ENCODE results near the gene ARHGEF25. TPM values are rescaled to one million over a fixed set of nuclear protein-coding genes. Genes with fewer than 3 reads are reported as not detected.

ARHGEF25 gene
- total and polyA plus RNA-seq, 2 of the 13 experiments (the other 11 are each of a cell fraction or from before 2014, with no cell fraction given) = 11.5 to 12.5 TPM

GRCh38 chr12:57621497-57622292, 10.5 kb downstream of the ARHGEF25 start (continued):
- no peak for TF ChIP-seq FOXJ3 (CRISPR knock-in tag; IDR thresholded peaks at IDR 0.05; ENCODE audit: borderline replicate concordance)
- TF ChIP-seq TEAD2 (CRISPR knock-in tag; IDR thresholded peaks at IDR 0.05) = no peak
- TF ChIP-seq TRIM22 (IDR thresholded peaks at IDR 0.05) = no peak
- TF ChIP-seq CBX5 (CRISPR knock-in tag; IDR thresholded peaks at IDR 0.05; ENCODE audit: borderline replicate concordance) = peak; percentile 48; the same call in 1 of the 2 replicates
- TF ChIP-seq STAT5B (CRISPR knock-in tag; IDR thresholded peaks at IDR 0.05) = no peak
- no peak for TF ChIP-seq ZNF264 (CRISPR knock-in tag; IDR thresholded peaks at IDR 0.05)
- TF ChIP-seq CREM (IDR thresholded peaks at IDR 0.05) = no peak
- no peak for TF ChIP-seq CREM (CRISPR knock-in tag; IDR thresholded peaks at IDR 0.05)
- TF ChIP-seq PLRG1 (conservative IDR thresholded peaks at IDR 0.05) = no peak
- TF ChIP-seq MED13 (CRISPR knock-in tag; IDR thresholded peaks at IDR 0.05) = no peak
- no peak for TF ChIP-seq ZNF20 (CRISPR knock-in tag; IDR thresholded peaks at IDR 0.05)
- TF ChIP-seq PAXIP1 (CRISPR knock-in tag; conservative IDR thresholded peaks at IDR 0.05) = no peak
- no peak for TF ChIP-seq ATRX (CRISPR knock-in tag; IDR thresholded peaks at IDR 0.05; ENCODE audit: borderline replicate concordance)
- no peak for TF ChIP-seq ZEB1 (IDR thresholded peaks at IDR 0.05; ENCODE audit: insufficient replicate concordance, low read depth)
- no peak for TF ChIP-seq ZNF3 (CRISPR knock-in tag; IDR thresholded peaks at IDR 0.05)
- no peak for TF ChIP-seq TRIM24 (CRISPR knock-in tag; IDR thresholded peaks at IDR 0.05)
- TF ChIP-seq TEF (CRISPR knock-in tag; IDR thresholded peaks at IDR 0.05) = no peak
- TF ChIP-seq ZBTB38 (CRISPR knock-in tag; IDR thresholded peaks at IDR 0.05) = no peak
- no peak for TF ChIP-seq ATF6 (CRISPR knock-in tag; conservative IDR thresholded peaks at IDR 0.05)
- no peak for TF ChIP-seq GMEB1 (CRISPR knock-in tag; IDR thresholded peaks at IDR 0.05; ENCODE audit: borderline replicate concordance)
- no peak for TF ChIP-seq ZNF510 (CRISPR knock-in tag; IDR thresholded peaks at IDR 0.05; ENCODE audit: low read depth)
- no peak for TF ChIP-seq ZNF549 (CRISPR knock-in tag; IDR thresholded peaks at IDR 0.05)
